Left renal pelvis (tissue), 4 donors: Measurements from ENCODE around the gene STX18. TPM values are rescaled to one million over a fixed set of nuclear protein-coding genes. Genes with fewer than 3 reads are reported as not detected.

Experiments
- DNase-seq, 4 donors: peaks; one replicate each; pipeline ENCODE4 v3.0.0-alpha.2; 2013; ENCODE audit warnings: low read depth in 4 of 4, low spot score in 3 of 4
- polyA plus RNA-seq, 4 donors: library from polyadenylated mRNA; unstranded; fragments of 120-200 nt; gene quantifications; one replicate each; pipeline ENCODE4 v1.2.1, GENCODE V29; 2013; ENCODE audit not compliant: insufficient read length in 4 of 4

The STX18 gene
- polyA plus RNA-seq, 4 donors, result 50.6 to 88.1 (median 73.4) TPM

GRCh38 chr4:4455210-4455865 lies 86.5 kb downstream of the STX18 start:
- DNase-seq, result no peak

GRCh38 chr4:4446434-4446833 lies 95.4 kb downstream of the STX18 start:
- no peak for DNase-seq

GRCh38 chr4:4443821-4444220 lies 98.0 kb downstream of the STX18 start:
- DNase-seq, result no peak

- no peak for DNase-seq
Observed at GRCh38 chr4:4440333-4441061, 101.4 kb downstream of the STX18 start.

GRCh38 chr4:4439782-4440181 lies 102.1 kb downstream of the STX18 start:
- no peak for DNase-seq

GRCh38 chr4:4438891-4439290 lies 103.0 kb downstream of the STX18 start:
- DNase-seq, result no peak

- no peak for DNase-seq
Observed at GRCh38 chr4:4437798-4438470, 103.9 kb downstream of the STX18 start.

GRCh38 chr4:4436244-4436823 lies 105.5 kb downstream of the STX18 start:
- no peak for DNase-seq

GRCh38 chr4:4433941-4434340 lies 107.9 kb downstream of the STX18 start:
- DNase-seq, result no peak

- DNase-seq, result no peak
Observed at GRCh38 chr4:4432341-4433125, 109.3 kb downstream of the STX18 start.

- no peak for DNase-seq
Observed at GRCh38 chr4:4430492-4431195, 111.2 kb downstream of the STX18 start.

GRCh38 chr4:4428966-4429875 lies 112.6 kb downstream of the STX18 start:
- DNase-seq, result no peak

- DNase-seq, result no peak
Observed at GRCh38 chr4:4427886-4428285, 114.0 kb downstream of the STX18 start.

- DNase-seq, result no peak
Observed at GRCh38 chr4:4427121-4427870, 114.6 kb downstream of the STX18 start.

GRCh38 chr4:4426511-4427120 lies 115.2 kb downstream of the STX18 start:
- no peak for DNase-seq

- no peak for DNase-seq
Observed at GRCh38 chr4:4425696-4426095, 116.2 kb downstream of the STX18 start.

- no peak for DNase-seq
Observed at GRCh38 chr4:4425119-4425690, 116.6 kb downstream of the STX18 start.
